ENCODE measurements around the gene LBX1.

DNA sequence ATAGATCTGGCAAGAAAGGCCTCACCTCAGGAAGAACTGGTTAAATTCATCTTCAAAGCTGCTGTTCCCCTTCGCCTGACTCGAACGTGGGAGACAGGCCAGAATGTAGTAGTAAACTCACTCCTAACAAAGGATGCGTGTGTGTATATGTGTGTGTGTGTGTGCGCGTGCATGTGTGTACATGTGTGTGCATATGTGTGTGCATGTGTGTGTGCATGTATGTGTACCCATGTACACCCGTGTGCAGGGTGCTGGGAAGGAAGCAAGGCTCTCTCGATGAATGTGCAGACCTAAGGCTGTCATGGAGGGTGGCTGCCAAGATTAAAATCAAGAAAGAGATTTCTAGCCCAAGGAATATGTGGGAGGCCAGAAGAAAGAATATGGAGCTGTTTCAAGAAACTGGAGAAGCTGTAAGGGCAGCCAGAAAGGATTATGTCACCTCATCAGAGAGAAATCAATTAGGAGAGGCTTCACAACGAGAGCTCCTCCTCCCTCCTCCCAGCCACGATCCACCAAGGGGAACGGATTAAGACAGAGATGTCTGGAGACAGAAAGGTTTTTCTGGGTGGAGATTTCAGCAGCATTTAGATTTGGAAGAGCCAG, 34.0 kb upstream of the LBX1 start:
- TF ChIP-seq EZH2 (IDR thresholded peaks at IDR 0.05; ENCODE audit: insufficient read depth, poor library complexity, severe bottlenecking) (no peak), EZH2phosphoT487 (IDR thresholded peaks at IDR 0.05; ENCODE audit: insufficient read depth, low read depth) (no peak)
